Stimulated activated CD8-positive, alpha-beta memory T cell treated with anti-CD3 and anti-CD28 coated beads, Interleukin-4, amount 100 ng/mL, for 4 hours (primary cell): ENCODE measurements around the gene KIRREL3.

Source experiments
- DNase-seq, 2 donors: peaks; one replicate each; pipeline ENCODE4 v3.0.0-alpha.2; 2020; ENCODE audit warnings: low read depth in 2 of 2, low spot score in 1 of 2

The KIRREL3 gene

DNA sequence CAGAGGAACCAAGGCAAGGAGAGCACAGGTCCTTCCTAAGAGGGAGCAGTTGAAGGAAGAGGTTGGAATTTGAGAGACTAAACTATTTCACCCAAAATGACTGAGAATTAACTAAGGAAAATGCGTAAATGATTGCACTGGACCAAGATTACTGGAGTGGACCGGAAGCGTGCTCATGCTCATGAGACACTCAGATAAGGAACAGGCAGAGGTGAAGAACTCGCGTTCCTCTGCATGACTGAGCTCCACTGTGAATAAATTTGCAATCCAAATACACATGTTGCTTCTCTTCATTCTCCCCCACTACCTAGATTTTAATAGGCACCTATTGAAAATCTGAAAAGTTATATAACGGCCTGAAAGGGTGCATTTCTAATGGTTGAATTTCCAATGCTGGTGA lies 207.0 kb downstream of the KIRREL3 start:
- no peak for DNase-seq

DNA sequence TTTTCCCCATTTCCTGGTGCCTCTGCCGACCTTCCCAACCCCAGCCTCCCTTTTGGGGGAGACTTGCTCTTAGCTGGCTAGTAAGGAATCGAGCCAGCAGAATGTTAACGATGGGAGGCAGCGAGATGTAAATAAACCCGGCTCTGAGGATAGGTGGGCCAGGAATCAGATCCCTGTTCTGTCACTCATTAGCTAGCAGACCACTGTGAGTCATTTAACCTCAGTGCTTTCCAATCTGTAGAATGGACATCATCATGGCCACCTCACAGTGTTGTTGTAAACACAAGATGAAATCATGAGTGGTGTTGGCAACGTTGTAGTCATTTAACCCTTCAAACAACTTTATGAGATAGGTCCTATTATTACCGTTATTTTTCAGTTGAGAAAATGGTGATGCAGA lies 208.6 kb downstream of the KIRREL3 start:
- DNase-seq = no peak

DNA sequence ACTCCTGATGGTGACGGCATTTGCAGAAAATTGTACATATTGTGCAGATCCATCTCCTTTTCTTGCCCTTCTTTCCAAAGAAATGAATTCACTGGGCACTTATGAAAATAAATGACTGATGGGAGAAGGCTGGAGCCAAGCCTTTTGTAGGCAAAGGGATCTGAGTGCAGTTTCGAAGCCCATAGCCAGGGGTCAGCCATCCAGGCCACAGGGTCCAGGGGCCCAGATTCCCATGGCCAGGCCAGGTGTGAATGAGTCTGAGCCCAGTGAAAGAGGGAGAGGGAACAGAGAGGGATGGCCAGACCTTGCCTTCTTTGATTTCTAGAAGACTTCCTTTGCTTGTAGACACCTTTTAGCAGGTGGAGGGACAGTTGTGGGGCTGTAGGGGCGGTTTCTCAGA lies 209.1 kb downstream of the KIRREL3 start:
- no peak for DNase-seq

GRCh38 chr11:126790550-126791081 lies 210.0 kb downstream of the KIRREL3 start:
- no peak for DNase-seq

- DNase-seq = no peak
Measured at GRCh38 chr11:126782810-126783209, 217.8 kb downstream of the KIRREL3 start.

DNA sequence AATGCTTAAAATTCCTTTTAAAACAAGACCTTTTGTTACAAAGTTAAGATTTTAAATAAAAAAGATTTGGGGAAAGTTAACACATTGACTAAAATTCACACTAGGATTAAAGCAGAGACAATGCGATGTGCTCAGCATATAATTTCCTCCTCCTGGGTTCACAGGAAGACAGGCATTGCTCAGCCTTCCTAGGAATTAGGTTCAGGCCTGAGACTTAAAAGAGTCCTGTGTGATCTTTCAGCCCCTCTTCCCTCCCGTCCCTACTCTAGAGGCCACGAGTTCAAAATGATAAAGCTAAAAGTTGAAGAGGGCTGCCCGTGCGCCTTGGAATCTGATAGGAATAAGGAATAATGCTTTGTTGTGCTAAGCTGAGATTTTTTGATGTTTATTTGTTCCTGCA lies 218.6 kb downstream of the KIRREL3 start:
- no peak for DNase-seq

DNA sequence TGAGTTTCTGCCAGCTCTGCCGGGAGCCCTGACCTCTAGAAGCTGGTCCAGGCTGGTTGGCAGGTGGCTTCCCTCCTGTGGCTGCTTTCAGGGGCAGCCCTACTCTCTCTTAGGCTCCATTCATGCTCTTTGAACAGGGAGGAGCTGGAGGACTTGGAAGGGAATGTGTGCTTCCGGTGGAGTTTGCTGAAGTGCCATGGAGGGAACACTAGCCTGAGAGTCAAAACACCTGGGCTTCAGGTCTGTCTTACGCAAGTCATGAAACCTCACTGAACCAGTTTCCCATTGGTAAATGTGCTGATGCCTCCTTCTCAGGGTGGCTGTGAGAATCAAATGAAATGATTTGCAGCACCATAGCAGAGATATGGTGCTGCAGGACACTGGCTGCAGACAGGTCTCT lies 224.5 kb downstream of the KIRREL3 start:
- DNase-seq = no peak

DNA sequence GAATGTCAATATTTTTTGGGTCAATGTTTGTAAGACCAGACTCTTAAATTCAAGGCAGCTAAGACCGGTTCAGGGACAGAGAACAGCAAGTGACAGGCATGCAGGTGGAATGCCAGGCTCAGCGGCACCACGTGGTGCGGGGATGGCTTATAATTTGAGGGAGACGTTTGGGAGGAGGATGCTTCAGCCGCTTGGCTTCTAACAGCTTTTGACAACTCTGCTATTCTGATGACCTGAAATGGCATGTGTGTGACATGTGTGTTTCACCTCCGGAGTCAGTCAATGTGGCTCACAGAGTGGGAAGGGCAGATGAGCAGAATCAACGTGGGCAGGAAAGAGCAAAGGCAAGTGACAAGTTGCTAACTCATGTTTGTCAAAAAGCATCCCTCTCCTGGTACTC lies 228.3 kb downstream of the KIRREL3 start:
- no peak for DNase-seq

DNA sequence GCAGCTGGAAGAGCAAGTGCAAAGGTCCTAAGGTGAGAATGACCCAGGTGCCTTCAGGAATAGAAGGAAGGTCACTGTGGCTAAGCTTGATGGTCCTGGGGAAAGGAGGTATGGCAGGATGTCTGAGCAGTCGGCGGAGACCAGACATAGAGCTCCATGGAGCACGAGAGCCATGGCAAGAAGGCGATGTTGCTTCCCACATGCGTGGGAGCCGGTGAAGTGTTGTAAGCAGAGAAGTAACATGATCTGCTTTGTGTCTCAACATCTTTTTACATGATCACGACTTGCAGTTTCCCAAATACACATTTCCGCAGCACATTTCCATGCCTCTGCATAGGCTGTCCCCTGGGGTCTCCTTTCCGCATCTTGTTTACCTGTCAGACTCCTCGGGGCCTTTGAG lies 231.9 kb downstream of the KIRREL3 start:
- no peak for DNase-seq

- no peak for DNase-seq
Measured at GRCh38 chr11:126766440-126766839, 234.1 kb downstream of the KIRREL3 start.

GRCh38 chr11:126765196-126765595 lies 235.4 kb downstream of the KIRREL3 start:
- DNase-seq = no peak

DNA sequence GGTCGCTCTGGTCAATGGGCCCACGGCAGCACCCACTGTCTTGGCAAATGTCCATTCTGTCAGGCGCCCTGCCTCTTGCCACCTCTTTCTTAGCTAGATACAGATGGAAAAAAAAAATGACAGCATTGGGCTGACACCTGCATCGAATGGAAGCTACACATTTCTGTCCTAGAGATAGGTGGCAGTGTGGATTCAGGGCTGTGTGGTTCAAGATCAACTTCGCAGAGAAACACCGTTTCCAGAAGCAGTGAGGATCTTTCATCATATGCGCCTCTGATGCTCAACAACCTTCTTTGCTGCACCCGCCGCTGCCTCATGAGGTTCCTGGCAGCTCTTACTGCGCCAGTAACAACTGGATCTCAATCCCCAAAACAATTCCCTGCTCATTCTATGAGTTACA lies 236.3 kb downstream of the KIRREL3 start:
- DNase-seq = no peak

DNA sequence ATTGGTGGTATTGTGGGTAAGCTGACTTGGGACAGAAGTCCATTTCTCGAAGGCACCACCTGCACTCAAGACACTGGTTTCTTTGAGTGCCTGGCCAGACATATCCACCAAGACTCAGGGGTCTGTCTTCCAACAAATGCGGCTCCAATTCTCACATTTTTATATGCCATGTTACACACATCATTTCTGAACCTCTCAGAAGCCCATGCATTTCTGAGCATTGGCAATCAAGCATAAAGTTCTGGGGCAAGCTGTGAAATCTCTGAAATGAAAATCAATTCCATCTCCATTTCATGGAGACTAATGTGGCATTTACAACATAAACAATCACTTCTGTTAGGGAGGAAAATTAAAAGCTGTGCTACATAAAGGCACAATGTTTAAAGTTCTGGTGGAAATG lies 243.7 kb downstream of the KIRREL3 start:
- no peak for DNase-seq

DNA sequence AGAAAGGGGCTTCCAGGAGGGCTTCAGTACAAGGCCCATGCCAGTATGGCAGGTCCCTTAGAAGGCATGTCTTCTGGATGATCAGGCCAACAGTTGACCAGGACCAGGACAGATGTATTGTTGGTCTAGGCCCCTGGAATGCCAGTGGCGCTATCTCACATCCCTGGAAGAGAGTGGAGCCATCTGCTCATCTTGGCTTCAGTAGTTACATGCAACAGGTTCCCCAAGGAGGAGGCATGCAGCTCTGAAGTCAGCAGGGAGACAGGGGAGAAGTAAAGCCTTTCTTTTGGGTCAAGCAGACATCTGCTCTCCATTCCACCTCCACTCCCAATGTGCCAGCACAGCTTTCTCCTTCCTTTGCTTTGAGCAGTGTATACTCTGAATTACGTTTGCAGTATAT lies 244.1 kb downstream of the KIRREL3 start:
- DNase-seq = no peak

- no peak for DNase-seq
Measured at GRCh38 chr11:126755526-126755925, 245.0 kb downstream of the KIRREL3 start.

GRCh38 chr11:126754591-126755426 lies 245.8 kb downstream of the KIRREL3 start:
- no peak for DNase-seq

DNA sequence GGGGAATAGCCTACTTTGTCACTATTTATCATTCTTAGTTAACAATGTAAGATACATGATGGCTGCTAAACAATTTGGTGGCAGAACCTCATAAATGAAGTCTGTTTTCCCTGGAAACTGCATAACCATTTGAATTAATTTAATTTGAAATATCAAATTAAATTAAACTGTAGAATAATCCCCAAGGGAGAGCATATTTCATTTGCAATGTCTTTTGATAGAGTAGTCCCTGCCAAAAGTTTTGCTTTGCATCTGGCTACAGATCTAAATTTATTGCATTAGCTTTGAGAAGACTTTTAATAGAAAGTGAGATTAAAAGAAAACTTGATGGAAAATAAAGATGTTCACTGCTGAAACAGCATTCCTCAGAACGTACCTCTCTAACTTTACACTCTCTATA lies 246.6 kb downstream of the KIRREL3 start:
- DNase-seq = no peak

GRCh38 chr11:126751242-126751641 lies 249.3 kb downstream of the KIRREL3 start:
- no peak for DNase-seq

- no peak for DNase-seq
Measured at GRCh38 chr11:126748793-126749192, 251.8 kb downstream of the KIRREL3 start.

GRCh38 chr11:126748100-126748791 lies 252.3 kb downstream of the KIRREL3 start:
- no peak for DNase-seq

- DNase-seq = no peak
Measured at GRCh38 chr11:126747315-126747714, 253.3 kb downstream of the KIRREL3 start.

DNA sequence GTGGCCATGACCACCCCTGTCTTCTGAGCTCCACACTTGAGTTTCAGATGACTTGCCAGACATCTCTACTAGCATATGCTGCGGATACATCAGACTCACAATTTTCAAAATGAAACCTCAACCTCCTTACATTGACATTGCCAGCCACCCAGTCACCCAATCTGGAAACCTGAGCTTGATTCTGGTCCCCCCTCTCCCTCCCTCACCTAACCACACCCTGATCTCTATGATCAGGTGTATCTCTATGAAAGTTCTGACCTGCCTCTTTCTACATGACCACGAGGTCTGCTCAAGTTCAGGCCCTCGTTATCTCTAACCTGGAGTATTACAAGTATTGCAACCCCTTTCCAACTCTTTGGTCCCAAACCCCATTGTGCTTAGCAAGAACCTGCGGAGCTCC lies 254.1 kb downstream of the KIRREL3 start:
- no peak for DNase-seq
